Keratinocyte (primary cell): ENCODE measurements around the gene ITIH3.

ENCODE experiments used
- EZH2 ChIP-seq: IDR thresholded peaks from one replicate; pipeline ENCODE4 v1.6.1; 2012; ENCODE audit warnings: inconsistent platforms, mild to moderate bottlenecking, low read length, moderate library complexity
- TF ChIP-seq, protein P1 (sequence below), 3 experiments: IDR thresholded peaks in 1 of 3; conservative IDR thresholded peaks in 1 of 3; optimal IDR thresholded peaks in 1 of 3; 2 replicates in 2 of 3; 3 replicates in 1 of 3; pipeline versions ENCODE3 to v1.5.1; 2011; ENCODE audit warnings: low read length in 3 of 3, mild to moderate bottlenecking in 3 of 3, moderate library complexity in 2 of 3, control low read depth in 1 of 3, inconsistent platforms in 1 of 3; ENCODE audit not compliant: insufficient read depth in 2 of 3; ENCODE audit errors: extremely low read depth in 1 of 3

DNA sequence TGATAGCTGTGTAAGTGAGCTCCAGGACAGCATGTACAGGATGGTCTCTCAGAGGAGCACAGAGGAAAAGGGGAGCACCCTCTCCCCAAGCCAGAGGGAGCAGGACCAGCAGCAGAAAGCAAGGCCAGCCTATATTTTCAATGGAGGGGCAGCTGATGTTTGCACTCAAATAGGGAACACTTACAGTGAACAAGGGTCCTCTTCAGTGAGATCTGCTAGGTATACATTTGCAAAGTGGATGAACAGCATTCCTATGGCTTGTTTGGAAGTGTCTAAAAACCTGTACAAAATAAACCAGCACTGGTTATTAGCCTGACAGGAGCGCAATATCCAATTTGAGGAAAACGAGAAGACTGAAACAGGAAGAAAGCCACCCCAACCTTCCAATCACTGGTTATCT lies 57.8 kb downstream of the ITIH3 start:
- TF ChIP-seq, protein P1, sequence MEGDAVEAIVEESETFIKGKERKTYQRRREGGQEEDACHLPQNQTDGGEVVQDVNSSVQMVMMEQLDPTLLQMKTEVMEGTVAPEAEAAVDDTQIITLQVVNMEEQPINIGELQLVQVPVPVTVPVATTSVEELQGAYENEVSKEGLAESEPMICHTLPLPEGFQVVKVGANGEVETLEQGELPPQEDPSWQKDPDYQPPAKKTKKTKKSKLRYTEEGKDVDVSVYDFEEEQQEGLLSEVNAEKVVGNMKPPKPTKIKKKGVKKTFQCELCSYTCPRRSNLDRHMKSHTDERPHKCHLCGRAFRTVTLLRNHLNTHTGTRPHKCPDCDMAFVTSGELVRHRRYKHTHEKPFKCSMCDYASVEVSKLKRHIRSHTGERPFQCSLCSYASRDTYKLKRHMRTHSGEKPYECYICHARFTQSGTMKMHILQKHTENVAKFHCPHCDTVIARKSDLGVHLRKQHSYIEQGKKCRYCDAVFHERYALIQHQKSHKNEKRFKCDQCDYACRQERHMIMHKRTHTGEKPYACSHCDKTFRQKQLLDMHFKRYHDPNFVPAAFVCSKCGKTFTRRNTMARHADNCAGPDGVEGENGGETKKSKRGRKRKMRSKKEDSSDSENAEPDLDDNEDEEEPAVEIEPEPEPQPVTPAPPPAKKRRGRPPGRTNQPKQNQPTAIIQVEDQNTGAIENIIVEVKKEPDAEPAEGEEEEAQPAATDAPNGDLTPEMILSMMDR (optimal IDR thresholded peaks at IDR 0.05 in 1 of 3, IDR thresholded peaks at IDR 0.05 in 1 of 3, conservative IDR thresholded peaks at IDR 0.05 in 1 of 3; ENCODE audit: extremely low read depth in 1 of 3, insufficient read depth in 2 of 3, low read length in 3 of 3): no peak
- no peak for TF ChIP-seq EZH2
